ENCODE measurements around the gene AP2M1. TPM values are rescaled to one million over a fixed set of nuclear protein-coding genes. Genes with fewer than 3 reads are reported as not detected.

AP2M1 gene
- total RNA-seq, 6 donors from 2014 or later: 132 to 280 (median 198) TPM

- no peak for ATAC-seq (ENCODE audit: low FRiP score in 2 of 2)
- no peak overlapping the region for H3K4me3 ChIP-seq
- H3K27ac ChIP-seq: no peak overlapping the region
- no peaks in the 10 kb centered on the region for H3K9me3 ChIP-seq
- no peaks in the 10 kb centered on the region for H3K27me3 ChIP-seq
- peaks cover 28 to 83% (median 69%) of the 10 kb centered on the region in 4 donors for H3K36me3 ChIP-seq
- no peak for DNase-seq
- H3K4me1 ChIP-seq: no peaks in the 10 kb centered on the region
- no peak for TF ChIP-seq CTCF (IDR thresholded peaks at IDR 0.05)
- no peak for TF ChIP-seq POLR2AphosphoS5 (IDR thresholded peaks at IDR 0.05)
- no peak for TF ChIP-seq POLR2A (IDR thresholded peaks at IDR 0.05)
- TF ChIP-seq EP300 (IDR thresholded peaks at IDR 0.05): no peak
- WGBS, 2 donors: 87% methylated on average over 3 of the region's 3 CpGs
Observed at GRCh38 chr3:184143327-184143726, 31.3 kb upstream of the AP2M1 start.

GRCh38 chr3:184144505-184144904, 30.1 kb upstream of the AP2M1 start:
- ATAC-seq (ENCODE audit: low FRiP score in 2 of 2) (no peak), DNase-seq (no peak)
- no peaks in the 10 kb centered on the region for H3K9me3 ChIP-seq
- no peak overlapping the region for H3K27ac ChIP-seq
- no peak overlapping the region for H3K4me3 ChIP-seq
- H3K4me1 ChIP-seq: no peaks in the 10 kb centered on the region
- peaks cover 28 to 73% (median 66%) of the 10 kb centered on the region in 4 donors for H3K36me3 ChIP-seq
- H3K27me3 ChIP-seq: no peaks in the 10 kb centered on the region
- 68 to 81% methylated on average over 4 to 5 of the region's 5 CpGs for WGBS, 2 donors
- TF ChIP-seq POLR2A (IDR thresholded peaks at IDR 0.05): no peak
- TF ChIP-seq EP300 (IDR thresholded peaks at IDR 0.05): no peak
- TF ChIP-seq CTCF (IDR thresholded peaks at IDR 0.05): no peak
- TF ChIP-seq POLR2AphosphoS5 (IDR thresholded peaks at IDR 0.05): no peak

- Histone ChIP-seq H3K36me3 (peaks cover 28 to 67% (median 61%) of the 10 kb centered on the region in 4 donors), H3K27me3 (no peaks in the 10 kb centered on the region), H3K4me3 (no peak overlapping the region), H3K9me3 (no peaks in the 10 kb centered on the region), H3K27ac (no peak overlapping the region), H3K4me1 (no peaks in the 10 kb centered on the region)
- WGBS, 2 donors: 47 to 55% methylated on average over 3 to 4 of the region's 4 CpGs
- peak; percentile 51 to 81 for ATAC-seq (ENCODE audit: low FRiP score in 2 of 2)
- TF ChIP-seq POLR2A (IDR thresholded peaks at IDR 0.05) (no peak), CTCF (IDR thresholded peaks at IDR 0.05) (peak in 3 of 6 experiments; percentile 39 to 54 (median 49)), POLR2AphosphoS5 (IDR thresholded peaks at IDR 0.05) (no peak), EP300 (IDR thresholded peaks at IDR 0.05) (no peak)
- DNase-seq: peak in 1 of 2 donors; percentile 64
Observed at GRCh38 chr3:184145111-184145524, 29.5 kb upstream of the AP2M1 start.

GRCh38 chr3:184145751-184146270, 28.8 kb upstream of the AP2M1 start:
- Histone ChIP-seq H3K4me1 (no peaks in the 10 kb centered on the region), H3K4me3 (no peak overlapping the region), H3K27me3 (no peaks in the 10 kb centered on the region), H3K27ac (no peak overlapping the region), H3K9me3 (no peaks in the 10 kb centered on the region), H3K36me3 (peaks cover 23 to 60% (median 54%) of the 10 kb centered on the region in 4 donors)
- 89 to 98% methylated on average over 8 of the region's 8 CpGs for WGBS, 2 donors
- no peak for TF ChIP-seq POLR2A (IDR thresholded peaks at IDR 0.05)
- TF ChIP-seq POLR2AphosphoS5 (IDR thresholded peaks at IDR 0.05): no peak
- no peak for TF ChIP-seq EP300 (IDR thresholded peaks at IDR 0.05)
- TF ChIP-seq CTCF (IDR thresholded peaks at IDR 0.05): no peak
- DNase-seq (no peak), ATAC-seq (ENCODE audit: low FRiP score in 2 of 2) (no peak)

- Histone ChIP-seq H3K36me3 (peaks cover 5 to 37% (median 32%) of the 10 kb centered on the region in 4 donors), H3K4me3 (no peak overlapping the region), H3K27ac (no peak overlapping the region), H3K27me3 (no peaks in the 10 kb centered on the region), H3K4me1 (no peaks in the 10 kb centered on the region), H3K9me3 (no peaks in the 10 kb centered on the region)
- TF ChIP-seq POLR2AphosphoS5 (IDR thresholded peaks at IDR 0.05) (no peak), POLR2A (IDR thresholded peaks at IDR 0.05) (no peak), CTCF (IDR thresholded peaks at IDR 0.05) (no peak), EP300 (IDR thresholded peaks at IDR 0.05) (no peak)
- DNase-seq (no peak), ATAC-seq (ENCODE audit: low FRiP score in 2 of 2) (no peak)
- WGBS, 2 donors: 73 to 82% methylated on average over 3 of the region's 3 CpGs
Observed at GRCh38 chr3:184148076-184148475, 26.6 kb upstream of the AP2M1 start.

Measured in upper lobe of left lung (tissue), 6 donors.